Suprapubic skin (tissue), 4 donors: ENCODE data around the gene PSME3IP1.

Experiments used
- POLR2A ChIP-seq, 2 donors: fragments of 450-650 bp; IDR thresholded peaks; one replicate each; pipeline ENCODE4 v1.6.1; 2017; ENCODE audit warnings: antibody characterized with exemption in 2 of 2, mild to moderate bottlenecking in 2 of 2, moderate library complexity in 2 of 2
- POLR2AphosphoS5 ChIP-seq, 3 donors: sonication (generic); formaldehyde crosslinking; IDR thresholded peaks; one replicate each; pipeline ENCODE4 v1.6.1; 2017; ENCODE audit warnings: antibody characterized with exemption in 3 of 3
- TF ChIP-seq, protein P1 (sequence below), 2 donors: fragments of 200-600 bp in 1 of 2; fragments of 450-650 bp in 1 of 2; sonication (generic) in 1 of 2; IDR thresholded peaks; one replicate each; pipeline ENCODE4 v1.5.1; 2016 to 2019; ENCODE audit warnings: antibody characterized with exemption in 2 of 2, mild to moderate bottlenecking in 1 of 2, moderate library complexity in 1 of 2

DNA sequence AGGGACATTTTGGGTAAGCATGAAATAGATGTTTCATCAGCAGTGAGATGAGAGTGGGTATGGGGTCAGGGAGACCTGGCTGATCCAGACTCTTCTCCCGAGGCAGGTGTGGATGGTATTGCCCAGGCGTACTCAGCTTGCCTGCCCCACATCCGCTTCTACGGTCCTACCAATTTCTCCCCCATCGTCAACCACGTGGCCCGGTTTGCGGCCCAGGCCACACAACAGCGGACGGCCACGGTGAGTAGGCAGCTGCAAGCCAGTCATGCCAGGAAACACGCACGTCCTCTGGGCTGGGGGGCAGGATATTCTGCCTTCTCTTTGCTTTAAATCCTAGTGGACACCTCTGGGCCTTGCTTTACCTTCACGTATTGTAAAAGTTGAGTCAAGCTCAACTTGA is 48.8 kb downstream of the PSME3IP1 start:
- TF ChIP-seq, protein P1, sequence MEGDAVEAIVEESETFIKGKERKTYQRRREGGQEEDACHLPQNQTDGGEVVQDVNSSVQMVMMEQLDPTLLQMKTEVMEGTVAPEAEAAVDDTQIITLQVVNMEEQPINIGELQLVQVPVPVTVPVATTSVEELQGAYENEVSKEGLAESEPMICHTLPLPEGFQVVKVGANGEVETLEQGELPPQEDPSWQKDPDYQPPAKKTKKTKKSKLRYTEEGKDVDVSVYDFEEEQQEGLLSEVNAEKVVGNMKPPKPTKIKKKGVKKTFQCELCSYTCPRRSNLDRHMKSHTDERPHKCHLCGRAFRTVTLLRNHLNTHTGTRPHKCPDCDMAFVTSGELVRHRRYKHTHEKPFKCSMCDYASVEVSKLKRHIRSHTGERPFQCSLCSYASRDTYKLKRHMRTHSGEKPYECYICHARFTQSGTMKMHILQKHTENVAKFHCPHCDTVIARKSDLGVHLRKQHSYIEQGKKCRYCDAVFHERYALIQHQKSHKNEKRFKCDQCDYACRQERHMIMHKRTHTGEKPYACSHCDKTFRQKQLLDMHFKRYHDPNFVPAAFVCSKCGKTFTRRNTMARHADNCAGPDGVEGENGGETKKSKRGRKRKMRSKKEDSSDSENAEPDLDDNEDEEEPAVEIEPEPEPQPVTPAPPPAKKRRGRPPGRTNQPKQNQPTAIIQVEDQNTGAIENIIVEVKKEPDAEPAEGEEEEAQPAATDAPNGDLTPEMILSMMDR (IDR thresholded peaks at IDR 0.05) = no peak
- TF ChIP-seq POLR2A (IDR thresholded peaks at IDR 0.05) (no peak), POLR2AphosphoS5 (IDR thresholded peaks at IDR 0.05) (no peak)
